K562 (cell line): ENCODE data around the gene COQ8A. TPM values are rescaled to one million over a fixed set of nuclear protein-coding genes. Genes with fewer than 3 reads are reported as not detected.

Source experiments
- CREB5 ChIP-seq: fragments of 250-450 bp; sonication (Bioruptor Pico); IDR thresholded peaks from 2 replicates; pipeline ENCODE4 v1.5.0; 2020; ENCODE audit warnings: mild to moderate bottlenecking
- CREM ChIP-seq: IDR thresholded peaks from 2 replicates; pipeline ENCODE4 v1.6.1; 2014; ENCODE audit warnings: antibody characterized with exemption, low read depth
- FOXJ2 ChIP-seq: fragments of 200-800 bp; sonication (Bioruptor generic); IDR thresholded peaks from 2 replicates; pipeline ENCODE4 v1.6.1; 2016; ENCODE audit warnings: missing genetic modification characterization, missing compliant biosample characterization
- FOXO4 ChIP-seq: fragments of 450-650 bp; formaldehyde crosslinking; IDR thresholded peaks from 2 replicates; pipeline ENCODE4 v1.4.0; 2020; ENCODE audit warnings: mild to moderate bottlenecking, moderate library complexity
- HMGXB4 ChIP-seq: sonication (generic); formaldehyde crosslinking; IDR thresholded peaks from 2 replicates; pipeline ENCODE4 v1.8.1; 2023; ENCODE audit warnings: mild to moderate bottlenecking, missing genetic modification reagents
- JUND ChIP-seq, 2 experiments: IDR thresholded peaks; 2 replicates in 1 of 2; 3 replicates in 1 of 2; pipeline ENCODE4 v1.6.1; 2011; ENCODE audit warnings: borderline replicate concordance in 2 of 2, low read depth in 2 of 2, low read length in 2 of 2, improper control_type of control experiment in 1 of 2, missing biosample characterization in 1 of 2, missing genetic modification characterization in 1 of 2, missing genetic modification reagents in 1 of 2
- KAT7 ChIP-seq: sonication (generic); formaldehyde crosslinking; IDR thresholded peaks from 2 replicates; pipeline ENCODE4 v1.8.0; 2022; ENCODE audit warnings: missing genetic modification reagents, mild to moderate bottlenecking, borderline replicate concordance
- KDM2B ChIP-seq: fragments of 250-450 bp; sonication (Bioruptor Pico); IDR thresholded peaks from 2 replicates; pipeline ENCODE4 v1.8.0; 2021; ENCODE audit warnings: mild to moderate bottlenecking, moderate library complexity
- NR2C1 ChIP-seq, 2 experiments: fragments of 450-650 bp; IDR thresholded peaks; 2 replicates each; pipeline ENCODE4 v1.6.1; 2017; ENCODE audit warnings: mild to moderate bottlenecking in 2 of 2, antibody characterized with exemption in 1 of 2, inconsistent platforms in 1 of 2, missing compliant biosample characterization in 1 of 2, missing genetic modification characterization in 1 of 2
- NR2C2 ChIP-seq, 2 experiments: fragments of 200-800 bp in 1 of 2; sonication (Bioruptor generic) in 1 of 2; sonication (generic) in 1 of 2; formaldehyde crosslinking in 1 of 2; IDR thresholded peaks; 2 replicates each; pipeline versions ENCODE4 v1.6.1 to v1.8.0; 2016 to 2022; ENCODE audit warnings: mild to moderate bottlenecking in 1 of 2, missing compliant biosample characterization in 1 of 2, missing genetic modification characterization in 1 of 2, missing genetic modification reagents in 1 of 2
- SOX6 ChIP-seq: fragments of 450-650 bp; IDR thresholded peaks from 2 replicates; pipeline ENCODE4 v1.6.1; 2014; ENCODE audit warnings: mild to moderate bottlenecking
- ZNF609 ChIP-seq: sonication (generic); formaldehyde crosslinking; IDR thresholded peaks from 2 replicates; pipeline ENCODE4 v1.8.1; 2023; ENCODE audit warnings: missing genetic modification reagents, mild to moderate bottlenecking, borderline replicate concordance
- ZNF639 ChIP-seq, 2 experiments: fragments of 200-800 bp in 1 of 2; sonication (Bioruptor generic) in 1 of 2; sonication (generic) in 1 of 2; formaldehyde crosslinking in 1 of 2; IDR thresholded peaks in 1 of 2; conservative IDR thresholded peaks in 1 of 2; 2 replicates each; pipeline versions ENCODE4 v1.5.0 to v1.6.1; 2016 to 2020; ENCODE audit warnings: missing compliant biosample characterization in 1 of 2, missing genetic modification characterization in 1 of 2, missing genetic modification reagents in 1 of 2
- polyA plus RNA-seq, 8 experiments: library from polyadenylated mRNA; depleted of rRNA in 4 of 8; stranded (reverse) in 5 of 8; unstranded in 3 of 8; fragments of >200 nt; fragmentation: Nextera tagmentation in 2 of 8; fragmentation: Illumina TruSeq in 1 of 8; extraction: Ambion mirVana in 2 of 8; extraction: Trizol in 1 of 8; gene quantifications; 2 replicates each; pipeline versions ENCODE4 v1.2.1 to v1.2.3, GENCODE V29; 2011 to 2014; ENCODE audit warnings: inconsistent platforms in 1 of 8, missing spikeins in 1 of 8
- total RNA-seq, 7 experiments: library from RNA; depleted of rRNA in 6 of 7; stranded (reverse); fragments of >200 nt in 6 of 7; fragmentation: Illumina TruSeq in 2 of 7; extraction: Trizol in 2 of 7; gene quantifications; 2 replicates each; pipeline versions ENCODE4 v1.2.1 to v1.2.3, GENCODE V29; 2011 to 2021; ENCODE audit warnings: low replicate concordance in 1 of 7

The COQ8A gene
- total and polyA plus RNA-seq, 9 of the 15 experiments (the other 6 are each of a cell fraction or from before 2014, with no cell fraction given), result 2.6 to 54.3 (median 32.4) TPM

- TF ChIP-seq CREB5 (CRISPR knock-in tag), result no peak
- no peak for TF ChIP-seq ZNF609 (CRISPR knock-in tag)
- TF ChIP-seq JUND (IDR thresholded peaks at IDR 0.05; ENCODE audit: borderline replicate concordance, low read depth, low read length), result peak; percentile 56
- 0 out of 3 replicates have a peak, but pooled peaks have one; percentile 44 for TF ChIP-seq JUND (tag; IDR thresholded peaks at IDR 0.05; ENCODE audit: borderline replicate concordance, low read depth, low read length)
- TF ChIP-seq SOX6, result peak; percentile 41; the same call in 1 of the 2 replicates
- TF ChIP-seq NR2C2 (CRISPR knock-in tag; IDR thresholded peaks at IDR 0.05), result no peak
- peak; percentile 64 for TF ChIP-seq NR2C2 (tag; IDR thresholded peaks at IDR 0.05)
- TF ChIP-seq KDM2B (CRISPR knock-in tag), result no peak
- 0 out of 4 replicates have a peak, but pooled peaks of 1 of the 2 experiments have one; percentile 18 for TF ChIP-seq ZNF639 (CRISPR knock-in tag; conservative IDR thresholded peaks at IDR 0.05 in 1 of 2, IDR thresholded peaks at IDR 0.05 in 1 of 2)
- 0 out of 2 replicates have a peak, but pooled peaks have one; percentile 35 for TF ChIP-seq HMGXB4 (CRISPR knock-in tag)
- TF ChIP-seq KAT7 (CRISPR knock-in tag), result no peak
- TF ChIP-seq NR2C1 (IDR thresholded peaks at IDR 0.05), result 0 out of 2 replicates have a peak, but pooled peaks have one; percentile 39
- no peak; the same call in 1 of the 2 replicates for TF ChIP-seq NR2C1 (tag; IDR thresholded peaks at IDR 0.05)
- TF ChIP-seq FOXO4, result no peak
- no peak for TF ChIP-seq FOXJ2
- peak; percentile 66; the same call in 1 of the 2 replicates for TF ChIP-seq CREM
Measured at GRCh38 chr1:226990133-226990716, 50.1 kb downstream of the COQ8A start (continued).
